D341Med (cell line): ENCODE measurements around the gene B4GALNT3.

Experiments used
- DNase-seq: peaks from one replicate; pipeline ENCODE4 v3.0.0; 2012; ENCODE audit warnings: low spot score

Gene B4GALNT3

GRCh38 chr12:539540-540310 lies 80.0 kb downstream of the B4GALNT3 start:
- DNase-seq, result no peak

GRCh38 chr12:541676-542324 lies 82.1 kb downstream of the B4GALNT3 start:
- no peak for DNase-seq

- no peak for DNase-seq
Measured at GRCh38 chr12:542395-543113, 82.8 kb downstream of the B4GALNT3 start.

GRCh38 chr12:543114-543451 lies 83.3 kb downstream of the B4GALNT3 start:
- no peak for DNase-seq

GRCh38 chr12:544142-544541 lies 84.4 kb downstream of the B4GALNT3 start:
- no peak for DNase-seq

GRCh38 chr12:544941-545635 lies 85.3 kb downstream of the B4GALNT3 start:
- no peak for DNase-seq

- no peak for DNase-seq
Measured at GRCh38 chr12:545835-546234, 86.1 kb downstream of the B4GALNT3 start.

GRCh38 chr12:546265-546919 lies 86.7 kb downstream of the B4GALNT3 start:
- DNase-seq, result peak; percentile 52

GRCh38 chr12:546920-547845 lies 87.4 kb downstream of the B4GALNT3 start:
- peak; percentile 95 for DNase-seq

GRCh38 chr12:547883-548470 lies 88.2 kb downstream of the B4GALNT3 start:
- no peak for DNase-seq

GRCh38 chr12:549476-550082 lies 89.8 kb downstream of the B4GALNT3 start:
- no peak for DNase-seq

- no peak for DNase-seq
Measured at GRCh38 chr12:550473-551260, 90.9 kb downstream of the B4GALNT3 start.

GRCh38 chr12:552466-552865 lies 92.7 kb downstream of the B4GALNT3 start:
- no peak for DNase-seq

GRCh38 chr12:553216-554000 lies 93.7 kb downstream of the B4GALNT3 start:
- DNase-seq, result no peak

- DNase-seq, result no peak
Measured at GRCh38 chr12:554001-554285, 94.2 kb downstream of the B4GALNT3 start.

- no peak for DNase-seq
Measured at GRCh38 chr12:556498-556897, 96.8 kb downstream of the B4GALNT3 start.

- DNase-seq, result no peak
Measured at GRCh38 chr12:558580-558979, 98.8 kb downstream of the B4GALNT3 start.

- DNase-seq, result no peak
Measured at GRCh38 chr12:559208-559905, 99.6 kb downstream of the B4GALNT3 start.
